ENCODE data around the gene CWC25. TPM values are rescaled to one million over a fixed set of nuclear protein-coding genes. Genes with fewer than 3 reads are reported as not detected.
A peak's percentile ranks its signal among the peaks of the same experiment; 100 is the strongest.

The CWC25 gene
- total and polyA plus RNA-seq, 2 of the 13 experiments (the other 11 are each of a cell fraction or from before 2014, with no cell fraction given): 15.6 to 22.7 TPM

DNA sequence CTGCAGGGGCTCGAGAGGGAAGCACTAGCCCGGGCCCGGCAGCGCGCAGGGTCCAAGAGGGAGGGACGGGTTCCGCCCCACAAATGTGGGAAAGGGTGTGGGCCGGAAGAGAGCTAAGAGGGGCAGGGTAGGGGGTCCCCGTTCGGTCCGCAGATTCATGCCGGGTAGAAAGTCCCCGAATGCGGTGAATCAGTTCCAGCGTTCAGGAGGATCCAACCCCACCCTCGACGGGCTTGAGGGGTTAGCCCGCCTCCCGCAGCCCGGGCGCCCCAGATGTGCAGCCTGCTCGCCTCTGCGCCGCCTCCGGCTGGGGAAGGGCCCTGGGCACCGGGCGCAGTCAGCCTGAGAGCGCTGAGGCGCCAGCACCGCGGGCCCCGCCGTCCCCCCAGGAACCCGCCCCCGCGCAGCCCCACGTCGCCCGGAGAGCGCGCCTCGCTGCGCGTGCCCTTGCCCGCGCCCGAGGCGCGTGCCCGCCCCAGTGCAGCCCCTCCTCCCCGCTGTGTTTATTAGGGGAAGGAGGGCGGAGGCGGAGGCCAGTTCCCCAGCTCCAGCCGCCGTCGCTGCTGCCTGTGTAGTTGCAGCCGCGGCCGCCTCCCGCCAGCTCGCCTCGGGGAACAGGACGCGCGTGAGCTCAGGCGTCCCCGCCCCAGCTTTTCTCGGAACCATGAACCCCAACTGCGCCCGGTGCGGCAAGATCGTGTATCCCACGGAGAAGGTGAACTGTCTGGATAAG, 44.6 kb upstream of the CWC25 start, which contains the start of gene LASP1 (continued):
- TF ChIP-seq, protein P1, sequence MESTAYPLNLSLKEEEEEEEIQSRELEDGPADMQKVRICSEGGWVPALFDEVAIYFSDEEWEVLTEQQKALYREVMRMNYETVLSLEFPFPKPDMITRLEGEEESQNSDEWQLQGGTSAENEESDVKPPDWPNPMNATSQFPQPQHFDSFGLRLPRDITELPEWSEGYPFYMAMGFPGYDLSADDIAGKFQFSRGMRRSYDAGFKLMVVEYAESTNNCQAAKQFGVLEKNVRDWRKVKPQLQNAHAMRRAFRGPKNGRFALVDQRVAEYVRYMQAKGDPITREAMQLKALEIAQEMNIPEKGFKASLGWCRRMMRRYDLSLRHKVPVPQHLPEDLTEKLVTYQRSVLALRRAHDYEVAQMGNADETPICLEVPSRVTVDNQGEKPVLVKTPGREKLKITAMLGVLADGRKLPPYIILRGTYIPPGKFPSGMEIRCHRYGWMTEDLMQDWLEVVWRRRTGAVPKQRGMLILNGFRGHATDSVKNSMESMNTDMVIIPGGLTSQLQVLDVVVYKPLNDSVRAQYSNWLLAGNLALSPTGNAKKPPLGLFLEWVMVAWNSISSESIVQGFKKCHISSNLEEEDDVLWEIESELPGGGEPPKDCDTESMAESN (CRISPR knock-in tag; conservative IDR thresholded peaks at IDR 0.05): peak; percentile 79; the same call in 1 of the 2 replicates
- TF ChIP-seq ZNF292 (CRISPR knock-in tag; IDR thresholded peaks at IDR 0.05; ENCODE audit: borderline replicate concordance, low read depth) (0 out of 2 replicates have a peak, but pooled peaks have one; percentile 2), HMGA1 (CRISPR knock-in tag; conservative IDR thresholded peaks at IDR 0.05) (no peak), TMF1 (CRISPR knock-in tag; IDR thresholded peaks at IDR 0.05; ENCODE audit: low read depth) (peak; percentile 82; the same call in 1 of the 2 replicates), REL (CRISPR knock-in tag; conservative IDR thresholded peaks at IDR 0.05) (peak; percentile 11; the same call in 1 of the 2 replicates), JUN (CRISPR knock-in tag; IDR thresholded peaks at IDR 0.05) (no peak), MAFG (CRISPR knock-in tag; IDR thresholded peaks at IDR 0.05) (peak; percentile 61; the same call in 1 of the 2 replicates), SAFB2 (CRISPR knock-in tag; IDR thresholded peaks at IDR 0.05; ENCODE audit: borderline replicate concordance, low read depth) (peak; percentile 91; the same call in 1 of the 2 replicates), TBX3 (IDR thresholded peaks at IDR 0.05; ENCODE audit: borderline replicate concordance) (0 out of 2 replicates have a peak, but pooled peaks have one; percentile 3), RBM39 (IDR thresholded peaks at IDR 0.05; ENCODE audit: low read depth, low read length, poor library complexity, severe bottlenecking) (peak; percentile 90), BCL6 (CRISPR knock-in tag; IDR thresholded peaks at IDR 0.05) (peak; percentile 60)
- TF ChIP-seq, protein P2, sequence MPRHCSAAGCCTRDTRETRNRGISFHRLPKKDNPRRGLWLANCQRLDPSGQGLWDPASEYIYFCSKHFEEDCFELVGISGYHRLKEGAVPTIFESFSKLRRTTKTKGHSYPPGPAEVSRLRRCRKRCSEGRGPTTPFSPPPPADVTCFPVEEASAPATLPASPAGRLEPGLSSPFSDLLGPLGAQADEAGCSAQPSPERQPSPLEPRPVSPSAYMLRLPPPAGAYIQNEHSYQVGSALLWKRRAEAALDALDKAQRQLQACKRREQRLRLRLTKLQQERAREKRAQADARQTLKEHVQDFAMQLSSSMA (CRISPR knock-in tag; IDR thresholded peaks at IDR 0.05): 0 out of 2 replicates have a peak, but pooled peaks have one; percentile 29

Measured in HepG2 (cell line).